Stimulated activated naive CD8-positive, alpha-beta T cell treated with anti-CD3 and anti-CD28 coated beads, Interleukin-15, amount 100 ng/mL, for 72 hours (primary cell): ENCODE data around the gene ALG6.
"Not testable (repeated sequence)": the region's sequence is repeated elsewhere in the genome, so short reads cannot be mapped to it uniquely, and the experiment has no call there.

Experiments
- ATAC-seq: fragments of 150-1000 bp; cut with Tn5 transposase; 2 replicates; pipeline ENCODE4 v1.10.0; 2021; ENCODE audit warnings: mild to moderate bottlenecking, moderate library complexity
- DNase-seq, 2 donors: peaks; one replicate each; pipeline ENCODE4 v3.0.0; 2021 to 2022
- H3K27ac Mint-ChIP-seq, 2 donors: one replicate each; pipeline ENCODE4 v1.8.0; 2022; ENCODE audit warnings: mild to moderate bottlenecking in 2 of 2, mixed read lengths in 2 of 2, moderate library complexity in 2 of 2
- H3K27me3 Mint-ChIP-seq: one replicate; pipeline ENCODE4 v1.8.0; 2022; ENCODE audit warnings: mixed read lengths
- H3K4me1 Mint-ChIP-seq: one replicate; pipeline ENCODE4 v1.8.0; 2022; ENCODE audit warnings: mild to moderate bottlenecking, mixed read lengths
- H3K4me3 Mint-ChIP-seq, 2 donors: one replicate each; pipeline ENCODE4 v1.8.0; 2022; ENCODE audit warnings: mild to moderate bottlenecking in 2 of 2, mixed read lengths in 2 of 2, moderate library complexity in 1 of 2
- H3K9me3 Mint-ChIP-seq, 2 donors: one replicate each; pipeline ENCODE4 v1.8.0; 2022; ENCODE audit warnings: mixed read lengths in 2 of 2

The ALG6 gene

GRCh38 chr1:63362578-63362977 is 4.8 kb upstream of the ALG6 start:
- Mint-ChIP-seq H3K27me3 (peaks cover 21% of the 10 kb centered on the region), H3K27ac (no peak overlapping the region), H3K4me1 (peaks cover 8% of the 10 kb centered on the region), H3K9me3 (no peaks in the 10 kb centered on the region), H3K4me3 (no peak overlapping the region)
- ATAC-seq (no peak), DNase-seq (no peak)

GRCh38 chr1:63363014-63363413 is 4.4 kb upstream of the ALG6 start:
- DNase-seq (no peak), ATAC-seq (no peak)
- H3K9me3 Mint-ChIP-seq = no peaks in the 10 kb centered on the region
- H3K4me3 Mint-ChIP-seq = no peak overlapping the region
- H3K27me3 Mint-ChIP-seq = peaks cover 21% of the 10 kb centered on the region
- no peak overlapping the region for H3K27ac Mint-ChIP-seq
- peaks cover 8% of the 10 kb centered on the region for H3K4me1 Mint-ChIP-seq

GRCh38 chr1:63366908-63367214 is 566 bp upstream of the ALG6 start:
- H3K4me3 Mint-ChIP-seq = peak overlapping the region; percentile 89 to 96
- ATAC-seq (no peak), DNase-seq (no peak)
- peak overlapping the region; percentile 72 to 89 for H3K27ac Mint-ChIP-seq
- no peaks in the 10 kb centered on the region for H3K9me3 Mint-ChIP-seq
- H3K27me3 Mint-ChIP-seq = peaks cover 11% of the 10 kb centered on the region
- peaks cover 20% of the 10 kb centered on the region for H3K4me1 Mint-ChIP-seq

- peaks cover 20% of the 10 kb centered on the region for H3K4me1 Mint-ChIP-seq
- H3K27ac Mint-ChIP-seq = peak overlapping the region; percentile 86 to 96
- peaks cover 1% of the 10 kb centered on the region for H3K27me3 Mint-ChIP-seq
- no peak for ATAC-seq
- no peak for DNase-seq
- H3K9me3 Mint-ChIP-seq = no peaks in the 10 kb centered on the region
- peak overlapping the region; percentile 89 to 96 for H3K4me3 Mint-ChIP-seq
These were observed 704 bp downstream of the ALG6 start for GRCh38 chr1:63368131-63368530.

GRCh38 chr1:63379583-63379982 is 12.2 kb downstream of the ALG6 start:
- DNase-seq (no peak), ATAC-seq (no peak)
- Mint-ChIP-seq H3K4me3 (no peak overlapping the region), H3K4me1 (peaks cover 26% of the 10 kb centered on the region), H3K9me3 (no peaks in the 10 kb centered on the region), H3K27ac (no peak overlapping the region), H3K27me3 (no peaks in the 10 kb centered on the region)

- no peak overlapping the region for H3K27ac Mint-ChIP-seq
- ATAC-seq (no peak), DNase-seq (no peak)
- no peak overlapping the region for H3K4me3 Mint-ChIP-seq
- peaks cover 0 to 13% of the 10 kb centered on the region in 2 donors for H3K9me3 Mint-ChIP-seq
- H3K27me3 Mint-ChIP-seq = no peaks in the 10 kb centered on the region
- H3K4me1 Mint-ChIP-seq = peaks cover 44% of the 10 kb centered on the region
These were observed 14.3 kb downstream of the ALG6 start for GRCh38 chr1:63381741-63382140.

GRCh38 chr1:63401945-63402344 is 34.5 kb downstream of the ALG6 start:
- ATAC-seq = no peak
- Mint-ChIP-seq H3K27ac (no peak overlapping the region), H3K27me3 (no peaks in the 10 kb centered on the region), H3K9me3 (no peaks in the 10 kb centered on the region), H3K4me3 (no peak overlapping the region), H3K4me1 (no peaks in the 10 kb centered on the region)
- DNase-seq = no peak

GRCh38 chr1:63403386-63403785 is 36.0 kb downstream of the ALG6 start:
- Mint-ChIP-seq H3K27me3 (no peaks in the 10 kb centered on the region), H3K27ac (no peak overlapping the region), H3K4me3 (no peak overlapping the region), H3K4me1 (no peaks in the 10 kb centered on the region), H3K9me3 (no peaks in the 10 kb centered on the region)
- DNase-seq (no peak), ATAC-seq (no peak)

GRCh38 chr1:63405021-63405420 is 37.6 kb downstream of the ALG6 start:
- Mint-ChIP-seq H3K9me3 (no peaks in the 10 kb centered on the region), H3K27me3 (no peaks in the 10 kb centered on the region), H3K4me3 (no peak overlapping the region), H3K27ac (no peak overlapping the region), H3K4me1 (no peaks in the 10 kb centered on the region)
- ATAC-seq (no peak), DNase-seq (no peak)

- H3K4me1 Mint-ChIP-seq = no peaks in the 10 kb centered on the region
- no peak for ATAC-seq
- H3K9me3 Mint-ChIP-seq = no peaks in the 10 kb centered on the region
- H3K4me3 Mint-ChIP-seq = no peak overlapping the region
- no peaks in the 10 kb centered on the region for H3K27me3 Mint-ChIP-seq
- no peak for DNase-seq
- peak overlapping the region in 1 of 2 donors; percentile 88 for H3K27ac Mint-ChIP-seq
These were observed 38.6 kb downstream of the ALG6 start for GRCh38 chr1:63405987-63406386.

- H3K27ac Mint-ChIP-seq = no peak overlapping the region
- no peaks in the 10 kb centered on the region for H3K9me3 Mint-ChIP-seq
- no peaks in the 10 kb centered on the region for H3K27me3 Mint-ChIP-seq
- H3K4me3 Mint-ChIP-seq = no peak overlapping the region
- no peak for DNase-seq
- no peaks in the 10 kb centered on the region for H3K4me1 Mint-ChIP-seq
- no peak for ATAC-seq
These were observed 39.6 kb downstream of the ALG6 start for GRCh38 chr1:63407002-63407401.

GRCh38 chr1:63408331-63408730 is 40.9 kb downstream of the ALG6 start:
- ATAC-seq = no peak
- H3K9me3 Mint-ChIP-seq = no peaks in the 10 kb centered on the region
- no peaks in the 10 kb centered on the region for H3K4me1 Mint-ChIP-seq
- no peaks in the 10 kb centered on the region for H3K27me3 Mint-ChIP-seq
- no peak overlapping the region for H3K27ac Mint-ChIP-seq
- no peak for DNase-seq
- no peak overlapping the region for H3K4me3 Mint-ChIP-seq

- H3K9me3 Mint-ChIP-seq = no peaks in the 10 kb centered on the region
- H3K27me3 Mint-ChIP-seq = no peaks in the 10 kb centered on the region
- H3K4me3 Mint-ChIP-seq = no peak overlapping the region
- peak overlapping the region in 1 of 2 donors; percentile 54 for H3K27ac Mint-ChIP-seq
- ATAC-seq (no peak), DNase-seq (no peak)
- H3K4me1 Mint-ChIP-seq = no peaks in the 10 kb centered on the region
These were observed 43.6 kb downstream of the ALG6 start for GRCh38 chr1:63411066-63411465.

GRCh38 chr1:63413394-63413793 is 46.0 kb downstream of the ALG6 start:
- no peak overlapping the region for H3K27ac Mint-ChIP-seq
- ATAC-seq (no peak), DNase-seq (no peak)
- no peaks in the 10 kb centered on the region for H3K4me1 Mint-ChIP-seq
- H3K4me3 Mint-ChIP-seq = no peak overlapping the region
- no peaks in the 10 kb centered on the region for H3K27me3 Mint-ChIP-seq
- H3K9me3 Mint-ChIP-seq = no peaks in the 10 kb centered on the region

GRCh38 chr1:63414691-63415365 is 47.4 kb downstream of the ALG6 start:
- Mint-ChIP-seq H3K9me3 (no peaks in the 10 kb centered on the region), H3K4me1 (no peaks in the 10 kb centered on the region), H3K4me3 (no peak overlapping the region), H3K27me3 (no peaks in the 10 kb centered on the region), H3K27ac (no peak overlapping the region)
- no peak for DNase-seq
- no peak for ATAC-seq

GRCh38 chr1:63418101-63418500 is 50.7 kb downstream of the ALG6 start:
- ATAC-seq (no peak), DNase-seq (no peak)
- H3K27ac Mint-ChIP-seq = no peak overlapping the region
- H3K4me1 Mint-ChIP-seq = no peaks in the 10 kb centered on the region
- H3K27me3 Mint-ChIP-seq = no peaks in the 10 kb centered on the region
- no peak overlapping the region for H3K4me3 Mint-ChIP-seq
- no peaks in the 10 kb centered on the region for H3K9me3 Mint-ChIP-seq

GRCh38 chr1:63420746-63421145 is 53.3 kb downstream of the ALG6 start:
- not testable (repeated sequence) for H3K27ac Mint-ChIP-seq, H3K9me3 Mint-ChIP-seq, ATAC-seq, DNase-seq, H3K4me1 Mint-ChIP-seq, H3K27me3 Mint-ChIP-seq, H3K4me3 Mint-ChIP-seq
